Lung (tissue), 12 donors: Measurements from ENCODE around the gene RIPPLY3. TPM values are rescaled to one million over a fixed set of nuclear protein-coding genes. Genes with fewer than 3 reads are reported as not detected.

Experiments
- ATAC-seq: fragments of 200-7000 bp; cut with Tn5 transposase; one replicate; pipeline ENCODE4 v1.9.1; 2020; ENCODE audit warnings: moderate number of reproducible peaks; ENCODE audit not compliant: insufficient read depth, low FRiP score
- DNase-seq, 3 donors: peaks; one replicate each; pipeline ENCODE4 v3.0.0-alpha.2; 2013 to 2017
- H3K27ac ChIP-seq, 2 donors: one replicate each; pipeline ENCODE4 v1.5.1; 2013; ENCODE audit warnings: mild to moderate bottlenecking in 2 of 2, moderate library complexity in 2 of 2, control low read depth in 1 of 2, inconsistent platforms in 1 of 2, low read depth in 1 of 2, low read length in 1 of 2
- H3K27me3 ChIP-seq, 3 donors: one replicate each; pipeline ENCODE4 v1.5.1; 2013; ENCODE audit warnings: low read length in 2 of 3; ENCODE audit not compliant: control insufficient read depth in 3 of 3, insufficient read depth in 3 of 3
- H3K36me3 ChIP-seq, 4 donors: one replicate each; pipeline ENCODE4 v1.5.1; 2013; ENCODE audit warnings: low read length in 4 of 4, mild to moderate bottlenecking in 1 of 4, moderate library complexity in 1 of 4; ENCODE audit not compliant: control insufficient read depth in 4 of 4, insufficient read depth in 4 of 4
- H3K4me1 ChIP-seq, 5 donors: one replicate each; pipeline ENCODE4 v1.5.1; 2013; ENCODE audit warnings: low read length in 5 of 5, mild to moderate bottlenecking in 2 of 5, moderate library complexity in 1 of 5; ENCODE audit not compliant: control insufficient read depth in 5 of 5, insufficient read depth in 5 of 5
- H3K4me3 ChIP-seq: one replicate; pipeline ENCODE4 v1.5.1; 2013; ENCODE audit warnings: mild to moderate bottlenecking, control low read depth, moderate library complexity
- H3K9ac ChIP-seq, 2 donors: one replicate each; pipeline ENCODE4 v1.5.1; 2013; ENCODE audit warnings: low read length in 2 of 2, control low read depth in 1 of 2; ENCODE audit not compliant: insufficient read depth in 1 of 2
- H3K9me3 ChIP-seq, 4 donors: one replicate each; pipeline ENCODE4 v1.5.1; 2013; ENCODE audit warnings: low read length in 3 of 4, mild to moderate bottlenecking in 1 of 4, moderate library complexity in 1 of 4; ENCODE audit not compliant: control insufficient read depth in 4 of 4, insufficient read depth in 3 of 4
- WGBS, 2 donors: extraction: QIAGEN DNeasy Blood & Tissue Kit; methylation state at CpG; one replicate each; pipeline ENCODE4 v1.1.7; 2013; 5-methylcytosine and 5-hydroxymethylcytosine counted together
- polyA plus RNA-seq, 2 donors: library from polyadenylated mRNA; stranded (reverse); fragments of 200-250 nt; gene quantifications; one replicate each; pipeline ENCODE4 v1.2.1, GENCODE V29; 2013
- total RNA-seq, 2 donors: library from RNA; depleted of rRNA in 1 of 2; stranded (reverse); fragments of >200 nt in 1 of 2; gene quantifications; one replicate each; pipeline ENCODE4 v1.2.1, GENCODE V29; 2014 to 2021
- TF ChIP-seq, protein P1 (sequence below): IDR thresholded peaks from 2 replicates; pipeline ENCODE4 v1.5.1; 2012; ENCODE audit warnings: mild to moderate bottlenecking; ENCODE audit errors: control extremely low read depth, extremely low read depth
- donor health status: control.
- donor health status: control.
- donor health status: Bipolar disorder and iron deficiency.
- donor health status: healthy.
- donor health status: DM: yes; HTN: yes; CAD: no.

Gene RIPPLY3
- total and polyA plus RNA-seq, 4 donors = 0.18 to 2.1 (median 0.57) TPM

DNA sequence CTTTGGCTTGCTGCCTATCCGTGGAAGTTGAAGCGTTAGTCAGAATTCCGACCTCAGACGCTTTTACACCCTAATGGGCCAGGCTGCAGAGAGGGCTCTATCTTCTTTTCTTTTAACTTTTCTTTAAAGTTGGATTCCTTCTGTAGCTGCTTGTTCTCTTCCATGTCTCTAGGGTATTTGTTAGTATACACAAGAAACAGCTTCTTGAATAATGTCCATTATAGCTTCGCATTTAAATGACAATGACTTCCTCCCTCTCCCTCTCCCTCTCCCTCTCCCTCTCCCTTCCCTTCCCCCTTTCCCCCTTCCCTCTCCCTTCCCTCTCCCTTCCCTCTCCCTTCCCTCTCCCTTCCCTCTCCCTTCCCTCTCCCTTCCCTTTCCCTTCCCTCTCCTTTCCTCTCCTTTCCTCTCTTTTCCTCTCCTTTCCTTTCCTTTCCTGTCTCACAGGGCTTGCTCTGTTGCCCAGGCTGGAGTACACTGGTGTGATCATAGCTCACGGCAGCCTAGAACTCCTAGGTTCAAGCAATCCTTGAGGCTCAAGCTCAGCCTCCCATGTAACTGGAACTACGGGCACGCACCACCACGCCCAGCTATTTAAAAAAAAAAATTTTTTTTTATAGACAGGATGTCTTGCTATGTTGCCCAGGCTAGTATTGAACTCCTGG is 33.0 kb downstream of the RIPPLY3 start:
- Histone ChIP-seq H3K36me3 (no peaks in the 10 kb centered on the region), H3K9me3 (no peaks in the 10 kb centered on the region), H3K9ac (no peak overlapping the region), H3K27ac (no peak overlapping the region), H3K4me1 (no peaks in the 10 kb centered on the region), H3K27me3 (no peaks in the 10 kb centered on the region), H3K4me3 (no peak overlapping the region)
- TF ChIP-seq, protein P1, sequence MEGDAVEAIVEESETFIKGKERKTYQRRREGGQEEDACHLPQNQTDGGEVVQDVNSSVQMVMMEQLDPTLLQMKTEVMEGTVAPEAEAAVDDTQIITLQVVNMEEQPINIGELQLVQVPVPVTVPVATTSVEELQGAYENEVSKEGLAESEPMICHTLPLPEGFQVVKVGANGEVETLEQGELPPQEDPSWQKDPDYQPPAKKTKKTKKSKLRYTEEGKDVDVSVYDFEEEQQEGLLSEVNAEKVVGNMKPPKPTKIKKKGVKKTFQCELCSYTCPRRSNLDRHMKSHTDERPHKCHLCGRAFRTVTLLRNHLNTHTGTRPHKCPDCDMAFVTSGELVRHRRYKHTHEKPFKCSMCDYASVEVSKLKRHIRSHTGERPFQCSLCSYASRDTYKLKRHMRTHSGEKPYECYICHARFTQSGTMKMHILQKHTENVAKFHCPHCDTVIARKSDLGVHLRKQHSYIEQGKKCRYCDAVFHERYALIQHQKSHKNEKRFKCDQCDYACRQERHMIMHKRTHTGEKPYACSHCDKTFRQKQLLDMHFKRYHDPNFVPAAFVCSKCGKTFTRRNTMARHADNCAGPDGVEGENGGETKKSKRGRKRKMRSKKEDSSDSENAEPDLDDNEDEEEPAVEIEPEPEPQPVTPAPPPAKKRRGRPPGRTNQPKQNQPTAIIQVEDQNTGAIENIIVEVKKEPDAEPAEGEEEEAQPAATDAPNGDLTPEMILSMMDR = no peak
- DNase-seq (no peak), ATAC-seq (no peak)
- WGBS, 2 donors = 80 to 86% methylated on average over 9 of the region's 9 CpGs

DNA sequence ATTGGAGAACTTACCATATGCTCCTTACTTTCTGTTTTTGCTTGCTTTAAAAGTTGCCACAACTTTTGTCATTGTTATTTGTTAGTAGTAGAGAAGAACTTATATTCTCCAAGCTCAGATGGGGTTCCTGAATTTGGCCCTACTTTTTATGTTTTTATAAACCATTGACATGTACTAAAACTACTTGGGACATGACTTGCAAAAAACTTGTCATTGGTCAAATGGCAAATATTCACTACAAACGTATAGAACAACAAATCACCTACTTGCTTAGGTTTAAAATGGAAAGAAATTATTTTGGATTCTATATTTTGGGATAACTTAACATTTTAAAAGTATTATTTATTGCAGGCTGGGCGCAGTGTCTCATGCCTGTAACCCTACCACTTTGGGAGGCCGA is 33.7 kb downstream of the RIPPLY3 start:
- ATAC-seq = no peak
- Histone ChIP-seq H3K27ac (no peak overlapping the region), H3K4me1 (no peaks in the 10 kb centered on the region), H3K9ac (no peak overlapping the region), H3K9me3 (no peaks in the 10 kb centered on the region), H3K4me3 (no peak overlapping the region), H3K27me3 (no peaks in the 10 kb centered on the region), H3K36me3 (no peaks in the 10 kb centered on the region)
- TF ChIP-seq, protein P1 = no peak
- DNase-seq = no peak
- 91 to 94% methylated on average over 3 of the region's 3 CpGs for WGBS, 2 donors

DNA sequence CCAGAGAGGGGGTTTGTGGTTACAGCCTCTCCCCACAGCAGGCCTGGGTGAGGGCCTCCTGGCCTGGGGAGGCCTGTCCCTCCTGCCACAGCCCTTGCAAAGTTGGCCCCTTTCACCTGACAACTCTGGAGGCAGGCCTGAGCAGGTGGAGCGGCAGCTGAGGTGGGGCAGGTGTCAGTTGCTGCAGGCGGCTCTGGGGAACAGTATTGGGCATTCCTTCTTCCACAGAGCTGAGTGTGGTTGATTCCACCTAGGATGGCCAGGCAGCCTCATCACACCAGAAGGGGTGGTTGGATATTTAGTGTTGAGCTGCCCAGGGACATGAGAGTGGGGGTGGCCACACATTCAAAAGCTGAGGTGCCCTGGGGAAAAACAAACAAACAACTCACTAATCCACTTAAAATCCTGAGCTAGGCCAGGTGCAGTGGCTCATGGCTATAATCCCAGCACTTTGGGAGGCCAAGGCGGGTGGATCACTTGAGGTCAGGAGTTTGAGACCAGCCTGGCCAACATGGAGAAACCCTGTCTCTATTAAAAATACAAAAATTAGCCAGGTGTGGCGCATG is 35.3 kb downstream of the RIPPLY3 start:
- Histone ChIP-seq H3K9ac (no peak overlapping the region), H3K4me1 (no peaks in the 10 kb centered on the region), H3K4me3 (no peak overlapping the region), H3K36me3 (no peaks in the 10 kb centered on the region), H3K27me3 (no peaks in the 10 kb centered on the region), H3K27ac (no peak overlapping the region), H3K9me3 (no peaks in the 10 kb centered on the region)
- ATAC-seq (no peak), DNase-seq (no peak)
- WGBS, 2 donors = 94 to 97% methylated on average over 4 of the region's 4 CpGs
- TF ChIP-seq, protein P1 = no peak

DNA sequence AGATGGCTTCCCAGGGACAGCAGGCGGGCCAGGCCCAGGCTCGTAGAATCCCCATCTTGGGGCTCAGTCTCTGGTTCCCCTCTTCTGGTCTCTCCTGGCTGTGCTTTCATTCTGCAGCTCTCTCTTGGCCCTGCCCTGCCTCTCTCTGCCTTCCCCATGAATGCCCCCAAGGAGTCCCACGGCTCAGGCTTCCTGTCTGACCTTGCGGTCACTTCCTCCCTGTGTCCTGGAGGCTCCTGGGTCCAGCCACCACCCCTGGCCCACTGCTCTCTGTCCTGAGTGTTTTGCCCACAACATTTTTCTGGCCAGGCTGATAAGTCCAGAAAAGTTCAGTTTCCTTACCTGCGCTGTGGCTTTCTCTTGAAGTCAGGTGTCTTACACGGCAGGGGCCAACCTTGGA is 37.3 kb downstream of the RIPPLY3 start:
- no peak overlapping the region for H3K4me3 ChIP-seq
- no peaks in the 10 kb centered on the region for H3K9me3 ChIP-seq
- no peaks in the 10 kb centered on the region for H3K27me3 ChIP-seq
- TF ChIP-seq, protein P1 = no peak
- no peak overlapping the region for H3K9ac ChIP-seq
- DNase-seq (no peak), ATAC-seq (no peak)
- WGBS, 2 donors = 76 to 84% methylated on average over 6 of the region's 6 CpGs
- H3K36me3 ChIP-seq = no peaks in the 10 kb centered on the region
- no peak overlapping the region for H3K27ac ChIP-seq
- H3K4me1 ChIP-seq = no peaks in the 10 kb centered on the region
